Neural progenitor cell (in vitro differentiated cells): Measurements from ENCODE around the gene SLC4A5.

ENCODE experiments used
- CTCF ChIP-seq: fragments of 200-600 bp; sonication (generic); IDR thresholded peaks from 2 replicates; pipeline ENCODE4 v1.5.1; 2017; ENCODE audit warnings: antibody characterized with exemption, mild to moderate bottlenecking
- EZH2 ChIP-seq: fragments of 200-600 bp; sonication (generic); IDR thresholded peaks from 2 replicates; pipeline ENCODE4 v1.6.1; 2017; ENCODE audit warnings: antibody characterized with exemption, mild to moderate bottlenecking, moderate library complexity
- EZH2phosphoT487 ChIP-seq: fragments of 200-600 bp; sonication (generic); IDR thresholded peaks from 2 replicates; pipeline ENCODE4 v1.6.1; 2017; ENCODE audit warnings: antibody characterized with exemption

- TF ChIP-seq EZH2, result no peak
- no peak for TF ChIP-seq CTCF
- no peak for TF ChIP-seq EZH2phosphoT487
Measured at GRCh38 chr2:74372674-74373073, 29.5 kb upstream of the SLC4A5 start.
